Mammary epithelial cell (primary cell): Measurements from ENCODE around the gene SRGAP2C.
"Not testable (repeated sequence)": the region's sequence is repeated elsewhere in the genome, so short reads cannot be mapped to it uniquely, and the experiment has no call there.

Source experiments
- EZH2 ChIP-seq: IDR thresholded peaks from 2 replicates; pipeline ENCODE4 v1.6.1; 2012; ENCODE audit warnings: low read length, inconsistent platforms, borderline replicate concordance
- TF ChIP-seq, protein P1 (sequence below), 2 donors: IDR thresholded peaks in 1 of 2; conservative IDR thresholded peaks in 1 of 2; 2 replicates each; pipeline ENCODE4 v1.5.1; 2011 to 2012; ENCODE audit warnings: inconsistent platforms in 2 of 2, low read length in 2 of 2, mild to moderate bottlenecking in 2 of 2, control low read depth in 1 of 2, low read depth in 1 of 2; ENCODE audit not compliant: insufficient read depth in 1 of 2; ENCODE audit errors: extremely low read depth in 1 of 2

- TF ChIP-seq, protein P1, sequence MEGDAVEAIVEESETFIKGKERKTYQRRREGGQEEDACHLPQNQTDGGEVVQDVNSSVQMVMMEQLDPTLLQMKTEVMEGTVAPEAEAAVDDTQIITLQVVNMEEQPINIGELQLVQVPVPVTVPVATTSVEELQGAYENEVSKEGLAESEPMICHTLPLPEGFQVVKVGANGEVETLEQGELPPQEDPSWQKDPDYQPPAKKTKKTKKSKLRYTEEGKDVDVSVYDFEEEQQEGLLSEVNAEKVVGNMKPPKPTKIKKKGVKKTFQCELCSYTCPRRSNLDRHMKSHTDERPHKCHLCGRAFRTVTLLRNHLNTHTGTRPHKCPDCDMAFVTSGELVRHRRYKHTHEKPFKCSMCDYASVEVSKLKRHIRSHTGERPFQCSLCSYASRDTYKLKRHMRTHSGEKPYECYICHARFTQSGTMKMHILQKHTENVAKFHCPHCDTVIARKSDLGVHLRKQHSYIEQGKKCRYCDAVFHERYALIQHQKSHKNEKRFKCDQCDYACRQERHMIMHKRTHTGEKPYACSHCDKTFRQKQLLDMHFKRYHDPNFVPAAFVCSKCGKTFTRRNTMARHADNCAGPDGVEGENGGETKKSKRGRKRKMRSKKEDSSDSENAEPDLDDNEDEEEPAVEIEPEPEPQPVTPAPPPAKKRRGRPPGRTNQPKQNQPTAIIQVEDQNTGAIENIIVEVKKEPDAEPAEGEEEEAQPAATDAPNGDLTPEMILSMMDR (conservative IDR thresholded peaks at IDR 0.05 in 1 of 2, IDR thresholded peaks at IDR 0.05 in 1 of 2; ENCODE audit: extremely low read depth in 1 of 2, insufficient read depth in 1 of 2, low read depth in 1 of 2, low read length in 2 of 2), result not testable (repeated sequence)
- not testable (repeated sequence) for TF ChIP-seq EZH2
These were observed 109.4 kb downstream of the SRGAP2C start for GRCh38 chr1:121294205-121294570.
